Measurements from ENCODE around the gene MAGI2.

DNA sequence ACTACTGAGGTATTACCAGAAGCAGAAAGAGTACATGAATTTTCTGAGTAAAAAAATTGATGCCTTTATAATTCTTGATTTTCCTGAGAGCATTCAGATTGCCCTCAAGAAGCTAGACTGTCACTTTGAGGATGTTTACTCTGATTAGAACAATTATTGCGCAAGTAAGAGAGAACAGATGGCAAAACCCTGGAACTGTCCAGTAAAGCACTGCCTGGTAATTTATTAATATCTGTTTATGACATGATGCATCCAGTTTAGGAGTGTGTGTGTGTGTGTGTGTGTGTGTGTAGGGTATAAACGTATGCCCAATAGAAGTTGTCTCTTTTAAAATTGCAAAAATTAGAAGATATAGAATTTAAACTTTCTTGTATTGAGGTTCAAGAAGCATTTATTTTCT, 1275.1 kb downstream of the MAGI2 start:
- TF ChIP-seq, protein P1, sequence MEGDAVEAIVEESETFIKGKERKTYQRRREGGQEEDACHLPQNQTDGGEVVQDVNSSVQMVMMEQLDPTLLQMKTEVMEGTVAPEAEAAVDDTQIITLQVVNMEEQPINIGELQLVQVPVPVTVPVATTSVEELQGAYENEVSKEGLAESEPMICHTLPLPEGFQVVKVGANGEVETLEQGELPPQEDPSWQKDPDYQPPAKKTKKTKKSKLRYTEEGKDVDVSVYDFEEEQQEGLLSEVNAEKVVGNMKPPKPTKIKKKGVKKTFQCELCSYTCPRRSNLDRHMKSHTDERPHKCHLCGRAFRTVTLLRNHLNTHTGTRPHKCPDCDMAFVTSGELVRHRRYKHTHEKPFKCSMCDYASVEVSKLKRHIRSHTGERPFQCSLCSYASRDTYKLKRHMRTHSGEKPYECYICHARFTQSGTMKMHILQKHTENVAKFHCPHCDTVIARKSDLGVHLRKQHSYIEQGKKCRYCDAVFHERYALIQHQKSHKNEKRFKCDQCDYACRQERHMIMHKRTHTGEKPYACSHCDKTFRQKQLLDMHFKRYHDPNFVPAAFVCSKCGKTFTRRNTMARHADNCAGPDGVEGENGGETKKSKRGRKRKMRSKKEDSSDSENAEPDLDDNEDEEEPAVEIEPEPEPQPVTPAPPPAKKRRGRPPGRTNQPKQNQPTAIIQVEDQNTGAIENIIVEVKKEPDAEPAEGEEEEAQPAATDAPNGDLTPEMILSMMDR (IDR thresholded peaks at IDR 0.05 in 4 of 5, conservative IDR thresholded peaks at IDR 0.05 in 1 of 5), result no peak
- TF ChIP-seq POLR2A (IDR thresholded peaks at IDR 0.05), result no peak
